CD4-positive, CD25-positive, alpha-beta regulatory T cell (primary cell): Measurements from ENCODE around the gene ZMAT5. TPM values are rescaled to one million over a fixed set of nuclear protein-coding genes. Genes with fewer than 3 reads are reported as not detected.

Experiments used
- ATAC-seq, 2 donors: fragments of 150-1000 bp; cut with Tn5 transposase; one replicate each; pipeline ENCODE4 v1.10.0; 2021; ENCODE audit warnings: low read depth in 2 of 2, moderate number of reproducible peaks in 2 of 2, moderate library complexity in 1 of 2
- DNase-seq, 3 donors: peaks; one replicate each; pipeline versions ENCODE4 v3.0.0 to v3.0.0-alpha.2; 2012 to 2022; ENCODE audit warnings: mixed read lengths in 1 of 3
- H3K27ac ChIP-seq: one replicate; pipeline ENCODE4 v1.7.0; 2013; ENCODE audit warnings: mild to moderate bottlenecking, low read length; ENCODE audit not compliant: insufficient read depth, poor library complexity, severe bottlenecking
- H3K27me3 ChIP-seq: one replicate; pipeline ENCODE4 v1.7.0; 2013; ENCODE audit warnings: low read length; ENCODE audit not compliant: control insufficient read depth, insufficient read depth
- H3K36me3 ChIP-seq: one replicate; pipeline ENCODE4 v1.7.0; 2013; ENCODE audit warnings: mild to moderate bottlenecking, low read length, moderate library complexity; ENCODE audit not compliant: control insufficient read depth, insufficient read depth
- H3K4me1 ChIP-seq: 2 replicates; pipeline ENCODE4 v1.7.0; 2013; ENCODE audit warnings: mild to moderate bottlenecking, low read length; ENCODE audit not compliant: insufficient read depth, control insufficient read depth, poor library complexity, severe bottlenecking
- H3K4me3 ChIP-seq: one replicate; pipeline ENCODE4 v1.7.0; 2013; ENCODE audit warnings: low read depth, mild to moderate bottlenecking, low read length, moderate library complexity
- H3K9me3 ChIP-seq, 2 experiments: 1 replicate in 1 of 2; 2 replicates in 1 of 2; pipeline ENCODE4 v1.7.0; 2013; ENCODE audit warnings: low read length in 2 of 2, mild to moderate bottlenecking in 1 of 2, moderate library complexity in 1 of 2; ENCODE audit not compliant: control insufficient read depth in 2 of 2
- H3K27ac Mint-ChIP-seq, 3 donors: one replicate each; pipeline ENCODE4 v1.8.0; 2020 to 2022; ENCODE audit warnings: mild to moderate bottlenecking in 3 of 3, mixed read lengths in 3 of 3, moderate library complexity in 2 of 3
- H3K27me3 Mint-ChIP-seq: one replicate; pipeline ENCODE4 v1.8.0; 2022; ENCODE audit warnings: mild to moderate bottlenecking, mixed read lengths
- H3K36me3 Mint-ChIP-seq: one replicate; pipeline ENCODE4 v1.8.0; 2020; ENCODE audit warnings: mixed read lengths
- H3K4me1 Mint-ChIP-seq, 4 donors: one replicate each; pipeline ENCODE4 v1.8.0; 2020 to 2022; ENCODE audit warnings: mixed read lengths in 4 of 4, mild to moderate bottlenecking in 1 of 4
- H3K4me3 Mint-ChIP-seq, 4 donors: one replicate each; pipeline ENCODE4 v1.8.0; 2020 to 2022; ENCODE audit warnings: mild to moderate bottlenecking in 4 of 4, mixed read lengths in 4 of 4, moderate library complexity in 3 of 4
- H3K9me3 Mint-ChIP-seq, 7 donors: one replicate each; pipeline ENCODE4 v1.8.0; 2020 to 2022; ENCODE audit warnings: mixed read lengths in 7 of 7, mild to moderate bottlenecking in 3 of 7, moderate library complexity in 2 of 7
- polyA plus RNA-seq, 4 donors: library from polyadenylated mRNA; unstranded; fragments of 300-500 nt; fragmentation: Illumina TruSeq; gene quantifications; one replicate each; pipeline ENCODE4 v1.2.3, GENCODE V29; 2021
- total RNA-seq: library from RNA; stranded (reverse); gene quantifications from one replicate; pipeline ENCODE4 v1.2.3, GENCODE V29; 2022

ZMAT5 gene
- total and polyA plus RNA-seq, 5 donors from 2014 or later = 18.6 to 69.9 (median 62.1) TPM

- no peak overlapping the region for H3K27ac Mint-ChIP-seq
These were observed 19.2 kb upstream of the ZMAT5 start for GRCh38 chr22:29786031-29786430.

GRCh38 chr22:29784451-29785361, 17.9 kb upstream of the ZMAT5 start:
- Histone ChIP-seq H3K4me1 (no peaks in the 10 kb centered on the region), H3K9me3 (no peaks in the 10 kb centered on the region), H3K27me3 (no peaks in the 10 kb centered on the region), H3K36me3 (peaks cover 21% of the 10 kb centered on the region), H3K27ac (no peak overlapping the region), H3K4me3 (no peak overlapping the region)
- no peak for ATAC-seq
- Mint-ChIP-seq H3K4me1 (no peaks in the 10 kb centered on the region), H3K36me3 (peaks cover 17% of the 10 kb centered on the region), H3K9me3 (peaks cover 0 to 2% (median 0%) of the 10 kb centered on the region in 7 donors), H3K27me3 (no peaks in the 10 kb centered on the region), H3K4me3 (no peak overlapping the region), H3K27ac (no peak overlapping the region)
- no peak for DNase-seq

More at GRCh38 chr22:29786031-29786430, 19.2 kb upstream of the ZMAT5 start:
- Mint-ChIP-seq H3K27me3 (no peaks in the 10 kb centered on the region), H3K36me3 (peaks cover 24% of the 10 kb centered on the region), H3K9me3 (peaks cover 0 to 2% (median 0%) of the 10 kb centered on the region in 7 donors), H3K4me3 (no peak overlapping the region), H3K4me1 (no peaks in the 10 kb centered on the region)
- Histone ChIP-seq H3K4me3 (no peak overlapping the region), H3K36me3 (peaks cover 33% of the 10 kb centered on the region), H3K9me3 (no peaks in the 10 kb centered on the region), H3K27me3 (no peaks in the 10 kb centered on the region), H3K27ac (no peak overlapping the region), H3K4me1 (no peaks in the 10 kb centered on the region)
- no peak for DNase-seq
- ATAC-seq = no peak

- Mint-ChIP-seq H3K36me3 (no peaks in the 10 kb centered on the region), H3K9me3 (peaks cover 0 to 2% (median 0%) of the 10 kb centered on the region in 7 donors), H3K27ac (no peak overlapping the region), H3K4me1 (no peaks in the 10 kb centered on the region), H3K4me3 (no peak overlapping the region), H3K27me3 (no peaks in the 10 kb centered on the region)
- Histone ChIP-seq H3K36me3 (no peaks in the 10 kb centered on the region), H3K4me1 (no peaks in the 10 kb centered on the region), H3K9me3 (no peaks in the 10 kb centered on the region), H3K4me3 (no peak overlapping the region), H3K27me3 (no peaks in the 10 kb centered on the region), H3K27ac (no peak overlapping the region)
- no peak for DNase-seq
- ATAC-seq = no peak
These were observed 15.4 kb upstream of the ZMAT5 start for GRCh38 chr22:29782061-29782845.

GRCh38 chr22:29780748-29781676, 14.2 kb upstream of the ZMAT5 start:
- Mint-ChIP-seq H3K27ac (peak overlapping the region in 1 of 3 donors; percentile 1), H3K36me3 (no peaks in the 10 kb centered on the region), H3K27me3 (no peaks in the 10 kb centered on the region), H3K9me3 (peaks cover 0 to 2% (median 0%) of the 10 kb centered on the region in 7 donors), H3K4me1 (no peaks in the 10 kb centered on the region), H3K4me3 (no peak overlapping the region)
- ATAC-seq = no peak
- H3K9me3 ChIP-seq = no peaks in the 10 kb centered on the region
- no peak overlapping the region for H3K27ac ChIP-seq
- no peaks in the 10 kb centered on the region for H3K36me3 ChIP-seq
- H3K27me3 ChIP-seq = no peaks in the 10 kb centered on the region
- no peaks in the 10 kb centered on the region for H3K4me1 ChIP-seq
- H3K4me3 ChIP-seq = no peak overlapping the region
- DNase-seq = no peak

GRCh38 chr22:29780220-29780619, 13.4 kb upstream of the ZMAT5 start:
- H3K36me3 ChIP-seq = no peaks in the 10 kb centered on the region
- no peaks in the 10 kb centered on the region for H3K36me3 Mint-ChIP-seq
- H3K4me3 Mint-ChIP-seq = no peak overlapping the region
- H3K27me3 Mint-ChIP-seq = no peaks in the 10 kb centered on the region
- H3K4me1 Mint-ChIP-seq = no peaks in the 10 kb centered on the region
- ATAC-seq = no peak
- H3K4me3 ChIP-seq = no peak overlapping the region
- H3K27ac ChIP-seq = no peak overlapping the region
- no peak for DNase-seq
- no peaks in the 10 kb centered on the region for H3K27me3 ChIP-seq
- no peak overlapping the region for H3K27ac Mint-ChIP-seq
- no peaks in the 10 kb centered on the region for H3K4me1 ChIP-seq
- H3K9me3 ChIP-seq = no peaks in the 10 kb centered on the region
- peaks cover 0 to 2% (median 0%) of the 10 kb centered on the region in 7 donors for H3K9me3 Mint-ChIP-seq

- H3K4me1 Mint-ChIP-seq = peaks cover 0 to 10% (median 9%) of the 10 kb centered on the region in 4 donors
- peaks cover 3% of the 10 kb centered on the region for H3K4me1 ChIP-seq
- no peak overlapping the region for H3K4me3 Mint-ChIP-seq
- no peak overlapping the region for H3K27ac Mint-ChIP-seq
- H3K9me3 ChIP-seq = no peaks in the 10 kb centered on the region
- H3K4me3 ChIP-seq = no peak overlapping the region
- H3K27ac ChIP-seq = no peak overlapping the region
- H3K36me3 ChIP-seq = peaks cover 17% of the 10 kb centered on the region
- no peak for ATAC-seq
- H3K27me3 ChIP-seq = no peaks in the 10 kb centered on the region
- H3K36me3 Mint-ChIP-seq = peaks cover 16% of the 10 kb centered on the region
- no peaks in the 10 kb centered on the region for H3K9me3 Mint-ChIP-seq
- DNase-seq = no peak
- no peaks in the 10 kb centered on the region for H3K27me3 Mint-ChIP-seq
These were observed 6.4 kb upstream of the ZMAT5 start for GRCh38 chr22:29773233-29773632.

- Histone ChIP-seq H3K36me3 (peaks cover 17% of the 10 kb centered on the region), H3K4me1 (peaks cover 10% of the 10 kb centered on the region), H3K27ac (no peak overlapping the region), H3K27me3 (no peaks in the 10 kb centered on the region), H3K9me3 (no peaks in the 10 kb centered on the region), H3K4me3 (no peak overlapping the region)
- peak overlapping the region in 1 of 3 donors; percentile 79 for H3K27ac Mint-ChIP-seq
- peaks cover 17% of the 10 kb centered on the region for H3K36me3 Mint-ChIP-seq
- no peaks in the 10 kb centered on the region for H3K9me3 Mint-ChIP-seq
- no peaks in the 10 kb centered on the region for H3K27me3 Mint-ChIP-seq
- ATAC-seq = no peak
- no peak for DNase-seq
- H3K4me3 Mint-ChIP-seq = peak overlapping the region in 1 of 4 donors; percentile 61
- H3K4me1 Mint-ChIP-seq = peaks cover 0 to 21% (median 18%) of the 10 kb centered on the region in 4 donors
These were observed 5.4 kb upstream of the ZMAT5 start for GRCh38 chr22:29772170-29772641.
